Activated CD4-positive, alpha-beta T cell treated with anti-CD3 and anti-CD28 coated beads, Interleukin-2, amount 50 U/mL, for 16 hours (primary cell): ENCODE results near the gene GOLGA5.

Source experiments
- DNase-seq: peaks from one replicate; pipeline ENCODE4 v3.0.0-alpha.2; 2020

GOLGA5 gene

DNA sequence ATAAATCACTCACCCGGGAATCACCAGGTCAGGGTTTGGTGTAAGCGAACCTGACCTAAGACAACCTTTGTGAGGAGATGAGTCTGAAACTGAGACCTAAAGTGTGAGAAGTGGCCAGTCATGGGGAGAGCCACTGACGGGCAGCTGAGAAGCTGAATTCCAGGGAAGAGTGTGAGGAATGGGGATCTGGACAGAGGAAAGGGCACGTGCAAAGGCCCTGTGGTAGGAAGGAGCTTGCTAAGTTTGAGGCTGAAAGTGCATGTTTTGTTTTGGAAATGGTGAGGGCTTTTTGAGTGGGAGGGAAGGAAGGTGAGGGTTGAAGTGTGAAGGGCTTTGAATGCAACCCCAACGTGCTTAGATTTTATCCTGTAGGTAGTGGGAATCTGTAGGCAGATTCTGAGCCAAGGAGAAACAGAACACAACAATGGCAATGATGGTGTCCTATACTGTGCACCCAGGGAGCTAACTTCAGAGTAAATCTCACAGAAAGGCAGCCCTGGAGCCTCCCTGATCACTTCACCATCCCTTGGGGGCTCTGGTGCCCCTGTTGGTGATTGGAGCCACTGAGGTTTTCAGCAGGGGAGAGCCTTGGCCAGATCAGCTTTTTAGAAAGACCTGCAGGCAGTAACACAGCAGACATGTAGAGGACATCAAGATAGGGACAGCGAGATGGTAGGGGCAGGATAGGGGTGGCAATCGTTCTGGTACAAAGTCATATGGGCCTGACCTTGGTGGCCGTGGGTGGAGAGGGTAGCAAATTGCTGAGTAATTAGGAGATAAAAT, 91.4 kb downstream of the GOLGA5 start:
- DNase-seq = no peak

DNA sequence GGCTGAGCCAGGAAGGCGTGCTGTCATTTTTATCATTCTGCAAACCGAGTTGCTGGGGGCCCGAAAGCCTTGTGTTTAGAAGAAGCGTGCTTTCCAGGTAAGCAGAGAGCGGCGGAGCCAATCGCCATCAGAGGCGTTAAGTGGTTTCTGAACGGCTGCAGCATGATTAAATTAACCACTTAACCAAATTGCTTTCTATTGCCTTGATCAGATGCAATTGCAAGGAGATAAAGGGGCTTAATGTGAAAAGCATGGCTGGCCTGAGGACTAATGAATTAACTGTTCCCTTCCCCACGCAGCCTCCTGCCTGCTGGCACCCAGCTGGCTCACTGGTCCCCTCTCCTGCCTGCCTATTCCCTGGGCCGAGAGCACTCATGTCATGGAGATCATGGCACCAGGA, 92.2 kb downstream of the GOLGA5 start:
- no peak for DNase-seq

DNA sequence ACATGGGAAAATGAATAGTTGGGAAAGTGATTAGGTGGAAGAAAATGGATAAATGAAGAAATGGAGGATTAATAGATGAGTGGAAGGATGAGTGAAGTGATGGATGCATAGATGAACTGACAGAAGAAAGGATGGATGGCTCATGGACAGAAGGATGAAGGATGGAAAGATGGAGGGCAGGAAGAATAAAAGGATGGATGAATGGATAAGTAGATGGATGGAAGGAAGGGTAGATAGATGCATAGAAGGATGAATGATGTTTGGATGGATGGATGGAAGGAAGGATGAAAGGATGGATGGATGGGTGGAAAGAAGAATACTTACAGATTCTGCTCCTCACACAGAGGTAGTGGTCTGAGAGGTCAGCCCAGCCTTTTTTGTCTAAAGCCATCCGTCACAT, 93.1 kb downstream of the GOLGA5 start:
- no peak for DNase-seq

DNA sequence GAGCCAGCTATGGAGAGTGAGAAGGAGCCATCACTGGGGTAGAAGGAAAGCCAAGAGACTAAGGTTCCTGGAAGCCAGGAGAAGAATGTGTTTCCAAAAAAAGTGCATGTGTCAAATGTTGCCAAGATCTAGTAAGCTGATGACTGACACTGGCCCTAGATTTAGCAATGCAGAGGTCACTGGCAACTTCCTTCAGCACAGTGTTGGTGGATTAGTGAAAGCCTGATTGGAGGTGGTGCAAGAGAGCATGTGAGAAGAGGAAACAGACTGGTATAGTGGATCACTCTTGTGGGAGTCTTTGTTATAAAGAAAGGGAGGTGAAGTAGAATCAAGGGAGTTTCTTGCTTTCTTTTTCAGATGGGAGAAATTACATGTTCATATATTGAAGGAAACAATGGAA, 94.8 kb downstream of the GOLGA5 start:
- no peak for DNase-seq
